ENCODE data around the gene MYF5. TPM values are rescaled to one million over a fixed set of nuclear protein-coding genes. Genes with fewer than 3 reads are reported as not detected.

The MYF5 gene
- total RNA-seq, 1 donor from 2014 or later = not detected

DNA sequence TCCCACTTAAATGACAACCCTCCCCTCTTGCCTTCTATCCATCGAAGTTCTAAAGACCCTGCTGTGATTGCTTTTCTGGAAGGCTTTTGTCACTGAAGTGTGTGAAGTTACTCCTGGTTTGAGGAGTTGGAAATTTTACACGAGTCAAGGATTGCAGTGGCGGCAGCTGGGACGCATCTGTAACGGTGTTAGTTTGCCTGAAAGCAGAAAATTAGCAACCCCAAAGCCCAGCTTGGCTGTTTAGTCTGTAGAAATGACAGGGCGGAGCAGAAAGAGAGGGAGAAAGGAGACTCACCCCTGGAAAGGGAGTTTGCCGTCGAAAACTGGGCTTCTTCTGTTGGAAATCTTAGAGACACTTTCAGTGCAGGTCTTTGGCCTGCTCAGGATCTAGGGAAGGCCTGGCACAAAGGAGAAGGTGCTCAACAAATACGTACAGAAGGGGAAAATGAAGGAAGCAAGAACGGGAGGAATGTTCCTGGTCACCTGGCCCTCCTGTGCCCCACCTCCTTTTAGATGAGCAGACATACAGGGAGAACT lies 931 bp upstream of the MYF5 start:
- no peak for DNase-seq (ENCODE audit: low spot score, unreplicated experiment)
- Mint-ChIP-seq H3K27ac (no peak overlapping the region), H3K9me3 (ENCODE audit: low read depth) (no peaks in the 10 kb centered on the region), H3K4me1 (ENCODE audit: low read depth) (peaks cover 8% of the 10 kb centered on the region), H3K27me3 (peaks cover 68% of the 10 kb centered on the region), H3K36me3 (ENCODE audit: insufficient read depth) (no peaks in the 10 kb centered on the region), H3K4me3 (ENCODE audit: low read depth) (no peak overlapping the region)
- TF ChIP-seq, protein P1, sequence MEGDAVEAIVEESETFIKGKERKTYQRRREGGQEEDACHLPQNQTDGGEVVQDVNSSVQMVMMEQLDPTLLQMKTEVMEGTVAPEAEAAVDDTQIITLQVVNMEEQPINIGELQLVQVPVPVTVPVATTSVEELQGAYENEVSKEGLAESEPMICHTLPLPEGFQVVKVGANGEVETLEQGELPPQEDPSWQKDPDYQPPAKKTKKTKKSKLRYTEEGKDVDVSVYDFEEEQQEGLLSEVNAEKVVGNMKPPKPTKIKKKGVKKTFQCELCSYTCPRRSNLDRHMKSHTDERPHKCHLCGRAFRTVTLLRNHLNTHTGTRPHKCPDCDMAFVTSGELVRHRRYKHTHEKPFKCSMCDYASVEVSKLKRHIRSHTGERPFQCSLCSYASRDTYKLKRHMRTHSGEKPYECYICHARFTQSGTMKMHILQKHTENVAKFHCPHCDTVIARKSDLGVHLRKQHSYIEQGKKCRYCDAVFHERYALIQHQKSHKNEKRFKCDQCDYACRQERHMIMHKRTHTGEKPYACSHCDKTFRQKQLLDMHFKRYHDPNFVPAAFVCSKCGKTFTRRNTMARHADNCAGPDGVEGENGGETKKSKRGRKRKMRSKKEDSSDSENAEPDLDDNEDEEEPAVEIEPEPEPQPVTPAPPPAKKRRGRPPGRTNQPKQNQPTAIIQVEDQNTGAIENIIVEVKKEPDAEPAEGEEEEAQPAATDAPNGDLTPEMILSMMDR (IDR thresholded peaks at IDR 0.05; ENCODE audit: unreplicated experiment) = no peak

DNA sequence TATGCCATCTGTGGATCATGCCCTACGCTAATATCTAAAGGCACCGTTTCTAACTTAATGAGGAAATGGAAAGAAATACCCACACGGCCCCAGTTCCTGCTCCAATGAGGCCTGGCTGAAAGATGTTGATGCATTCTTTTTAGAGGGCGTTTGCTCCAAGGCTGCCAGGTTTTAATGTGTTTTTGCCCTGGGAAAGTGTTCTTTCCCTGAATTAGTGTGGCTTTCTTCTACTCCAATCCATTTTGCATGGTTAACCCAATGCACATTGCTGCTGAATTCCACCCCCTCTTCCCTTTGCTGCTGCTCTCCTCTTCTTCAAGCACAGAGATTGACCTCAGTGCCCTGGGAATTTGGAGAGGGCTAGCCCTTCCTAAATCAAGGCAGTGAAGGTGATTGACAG lies 1.1 kb downstream of the MYF5 start:
- H3K4me3 Mint-ChIP-seq (ENCODE audit: low read depth) = no peak overlapping the region
- H3K36me3 Mint-ChIP-seq (ENCODE audit: insufficient read depth) = no peaks in the 10 kb centered on the region
- TF ChIP-seq, protein P1 (IDR thresholded peaks at IDR 0.05; ENCODE audit: unreplicated experiment) = no peak
- DNase-seq (ENCODE audit: low spot score, unreplicated experiment) = no peak
- H3K9me3 Mint-ChIP-seq (ENCODE audit: low read depth) = no peaks in the 10 kb centered on the region
- no peak overlapping the region for H3K27ac Mint-ChIP-seq
- H3K4me1 Mint-ChIP-seq (ENCODE audit: low read depth) = peaks cover 11% of the 10 kb centered on the region
- H3K27me3 Mint-ChIP-seq = peaks cover 62% of the 10 kb centered on the region

DNA sequence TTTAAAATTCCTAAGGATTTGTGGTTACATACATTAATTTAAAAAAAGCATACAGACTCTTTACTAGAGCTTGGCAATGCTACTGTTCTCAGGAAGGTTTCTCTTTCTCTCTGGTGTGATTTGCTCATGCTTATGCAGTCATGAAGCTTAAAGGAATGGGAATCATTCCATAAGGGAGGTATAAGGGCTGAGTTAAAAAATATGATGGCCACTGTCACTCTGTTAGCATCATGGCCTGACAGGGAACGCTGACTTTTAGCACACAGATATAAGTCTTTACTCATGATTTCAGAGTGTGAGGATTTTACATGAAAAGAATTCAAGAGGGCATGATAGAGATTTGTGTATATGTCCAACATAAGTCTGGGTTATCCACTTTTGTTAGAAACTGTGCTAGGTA lies 3.8 kb downstream of the MYF5 start:
- Mint-ChIP-seq H3K4me1 (ENCODE audit: low read depth) (peaks cover 3% of the 10 kb centered on the region), H3K9me3 (ENCODE audit: low read depth) (no peaks in the 10 kb centered on the region), H3K4me3 (ENCODE audit: low read depth) (no peak overlapping the region), H3K27me3 (peaks cover 40% of the 10 kb centered on the region), H3K36me3 (ENCODE audit: insufficient read depth) (no peaks in the 10 kb centered on the region), H3K27ac (no peak overlapping the region)
- DNase-seq (ENCODE audit: low spot score, unreplicated experiment) = no peak
- TF ChIP-seq, protein P1 (IDR thresholded peaks at IDR 0.05; ENCODE audit: unreplicated experiment) = no peak

DNA sequence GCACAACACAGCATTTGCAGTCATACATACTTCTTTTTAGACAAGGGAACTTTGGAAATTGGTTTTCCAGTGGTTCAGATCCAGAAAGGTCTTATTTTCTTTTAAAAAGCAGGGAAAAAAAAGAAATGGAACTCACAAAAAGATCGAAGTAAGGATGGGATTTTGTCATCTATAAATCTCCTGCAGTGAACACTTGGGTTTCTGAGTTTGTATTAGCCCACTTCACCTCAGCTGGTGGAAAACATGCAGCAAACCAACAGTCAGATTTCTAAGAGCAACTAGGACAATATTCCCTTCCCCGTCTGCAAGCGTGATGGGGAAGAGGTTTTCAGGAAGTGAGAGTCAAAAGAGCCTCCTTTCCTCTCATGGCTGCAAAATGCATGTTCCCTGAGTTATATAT lies 4.6 kb downstream of the MYF5 start:
- TF ChIP-seq, protein P1 (IDR thresholded peaks at IDR 0.05; ENCODE audit: unreplicated experiment) = no peak
- Mint-ChIP-seq H3K27ac (no peak overlapping the region), H3K4me1 (ENCODE audit: low read depth) (peaks cover 3% of the 10 kb centered on the region), H3K36me3 (ENCODE audit: insufficient read depth) (no peaks in the 10 kb centered on the region), H3K27me3 (peaks cover 35% of the 10 kb centered on the region), H3K9me3 (ENCODE audit: low read depth) (no peaks in the 10 kb centered on the region), H3K4me3 (ENCODE audit: low read depth) (no peak overlapping the region)
- DNase-seq (ENCODE audit: low spot score, unreplicated experiment) = no peak

DNA sequence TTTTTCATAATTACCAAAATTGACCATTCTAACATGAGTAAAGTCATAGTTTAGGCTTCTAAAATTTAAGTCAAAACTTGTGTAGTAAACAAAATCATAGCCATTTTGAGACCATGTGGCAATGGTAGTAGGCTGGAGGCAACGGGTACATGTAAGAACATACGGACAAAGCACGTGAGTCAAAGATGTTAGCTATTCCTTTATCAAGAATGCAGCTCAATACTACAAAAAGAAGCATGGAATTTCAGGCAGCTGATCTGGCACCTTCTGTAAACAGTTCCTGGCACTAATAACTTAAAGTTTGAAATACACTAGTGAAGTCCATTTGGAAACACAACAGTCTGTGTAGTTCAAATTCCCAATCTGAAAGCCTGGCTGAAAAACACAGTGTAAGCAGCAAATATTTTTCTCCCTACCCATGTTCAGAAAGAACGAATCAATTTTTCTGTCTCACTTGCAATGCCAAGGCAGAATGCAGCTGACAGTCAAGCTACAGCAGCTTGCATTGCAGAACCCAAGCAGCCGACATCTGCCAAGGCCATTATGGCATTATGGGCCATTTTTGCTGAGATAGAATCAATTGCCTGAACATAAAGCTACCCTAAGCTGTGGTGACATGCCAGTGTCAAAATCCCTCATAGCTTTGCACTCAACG lies 29.3 kb downstream of the MYF5 start:
- no peak for DNase-seq (ENCODE audit: low spot score, unreplicated experiment)
- H3K9me3 Mint-ChIP-seq (ENCODE audit: low read depth) = peaks cover under 1% of the 10 kb centered on the region
- no peaks in the 10 kb centered on the region for H3K27me3 Mint-ChIP-seq
- H3K36me3 Mint-ChIP-seq (ENCODE audit: insufficient read depth) = no peaks in the 10 kb centered on the region
- no peak overlapping the region for H3K4me3 Mint-ChIP-seq (ENCODE audit: low read depth)
- H3K4me1 Mint-ChIP-seq (ENCODE audit: low read depth) = no peaks in the 10 kb centered on the region
- TF ChIP-seq, protein P1 (IDR thresholded peaks at IDR 0.05; ENCODE audit: unreplicated experiment) = no peak
- no peak overlapping the region for H3K27ac Mint-ChIP-seq

All from progenitor cell of endocrine pancreas (in vitro differentiated cells).